Activated T-cell treated with anti-CD3 and anti-CD28 coated beads for 24 hours (primary cell): ENCODE results near the gene OAF.

Experiments used
- DNase-seq: peaks from one replicate; pipeline ENCODE4 v3.0.0-alpha.2; 2020; ENCODE audit warnings: low read depth

OAF gene

GRCh38 chr11:120222916-120223315 lies 12.1 kb downstream of the OAF start:
- DNase-seq, result no peak

- no peak for DNase-seq
Measured at GRCh38 chr11:120223793-120224192, 13.0 kb downstream of the OAF start.

- DNase-seq, result no peak
Measured at GRCh38 chr11:120224361-120224760, 13.5 kb downstream of the OAF start.

- DNase-seq, result no peak
Measured at GRCh38 chr11:120224972-120225909, 14.4 kb downstream of the OAF start.

GRCh38 chr11:120226242-120226641 lies 15.4 kb downstream of the OAF start:
- DNase-seq, result no peak

GRCh38 chr11:120226714-120227113 lies 15.9 kb downstream of the OAF start:
- no peak for DNase-seq

GRCh38 chr11:120227228-120227852 lies 16.5 kb downstream of the OAF start:
- DNase-seq, result no peak

GRCh38 chr11:120228794-120229384 lies 18.1 kb downstream of the OAF start:
- DNase-seq, result no peak

GRCh38 chr11:120229451-120230424 lies 18.9 kb downstream of the OAF start:
- no peak for DNase-seq

- no peak for DNase-seq
Measured at GRCh38 chr11:120230433-120231071, 19.7 kb downstream of the OAF start.

GRCh38 chr11:120231963-120232362 lies 21.1 kb downstream of the OAF start:
- no peak for DNase-seq

GRCh38 chr11:120233207-120233803 lies 22.5 kb downstream of the OAF start:
- no peak for DNase-seq

- peak; percentile 51 for DNase-seq
Measured at GRCh38 chr11:120235024-120235628, 24.3 kb downstream of the OAF start.

- no peak for DNase-seq
Measured at GRCh38 chr11:120236169-120237107, 25.6 kb downstream of the OAF start.

- DNase-seq, result no peak
Measured at GRCh38 chr11:120238968-120239620, 28.3 kb downstream of the OAF start.

- no peak for DNase-seq
Measured at GRCh38 chr11:120239713-120240640, 29.1 kb downstream of the OAF start, which contains the start of gene POU2F3. Gene POU2F3, plus strand, starts transcription at chr11:120240140. Its CDS starts 204 bp downstream, at chr11:120240344.

GRCh38 chr11:120240866-120241265 lies 30.0 kb downstream of the OAF start:
- DNase-seq, result no peak
